ENCODE results near the gene CASP2.

DNA sequence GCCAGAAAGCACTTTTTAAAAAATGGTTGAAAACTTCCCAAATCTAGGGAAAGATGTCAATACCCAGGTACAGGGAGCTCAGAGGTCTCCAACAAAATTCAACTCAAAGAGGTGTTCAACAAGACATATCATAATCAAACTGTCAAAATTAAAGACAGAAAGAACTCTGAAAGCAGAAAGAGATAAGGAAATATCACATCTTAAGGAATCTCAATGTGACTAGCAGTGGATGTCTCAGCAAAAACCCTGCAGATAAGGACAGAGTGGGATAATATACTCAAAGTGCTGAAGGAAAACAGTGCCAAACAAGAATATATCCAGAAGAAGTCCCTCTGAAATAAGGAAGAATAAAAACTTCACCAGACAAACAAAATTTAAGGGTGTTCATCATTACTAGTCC, 38.0 kb upstream of the CASP2 start:
- TF ChIP-seq, protein P1, sequence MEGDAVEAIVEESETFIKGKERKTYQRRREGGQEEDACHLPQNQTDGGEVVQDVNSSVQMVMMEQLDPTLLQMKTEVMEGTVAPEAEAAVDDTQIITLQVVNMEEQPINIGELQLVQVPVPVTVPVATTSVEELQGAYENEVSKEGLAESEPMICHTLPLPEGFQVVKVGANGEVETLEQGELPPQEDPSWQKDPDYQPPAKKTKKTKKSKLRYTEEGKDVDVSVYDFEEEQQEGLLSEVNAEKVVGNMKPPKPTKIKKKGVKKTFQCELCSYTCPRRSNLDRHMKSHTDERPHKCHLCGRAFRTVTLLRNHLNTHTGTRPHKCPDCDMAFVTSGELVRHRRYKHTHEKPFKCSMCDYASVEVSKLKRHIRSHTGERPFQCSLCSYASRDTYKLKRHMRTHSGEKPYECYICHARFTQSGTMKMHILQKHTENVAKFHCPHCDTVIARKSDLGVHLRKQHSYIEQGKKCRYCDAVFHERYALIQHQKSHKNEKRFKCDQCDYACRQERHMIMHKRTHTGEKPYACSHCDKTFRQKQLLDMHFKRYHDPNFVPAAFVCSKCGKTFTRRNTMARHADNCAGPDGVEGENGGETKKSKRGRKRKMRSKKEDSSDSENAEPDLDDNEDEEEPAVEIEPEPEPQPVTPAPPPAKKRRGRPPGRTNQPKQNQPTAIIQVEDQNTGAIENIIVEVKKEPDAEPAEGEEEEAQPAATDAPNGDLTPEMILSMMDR (IDR thresholded peaks at IDR 0.05) = no peak
- TF ChIP-seq POLR2A (IDR thresholded peaks at IDR 0.05) = no peak

All from Peyer's patch (tissue), 4 donors.